ENCODE results near the gene STRIT1.
A peak's percentile ranks its signal among the peaks of the same experiment; 100 is the strongest.

Gene STRIT1

GRCh38 chr3:155293516-155293915 lies at the start of gene STRIT1:
Gene STRIT1, minus strand, starts transcription at chr3:155293683.
- DNase-seq, result no peak

DNA sequence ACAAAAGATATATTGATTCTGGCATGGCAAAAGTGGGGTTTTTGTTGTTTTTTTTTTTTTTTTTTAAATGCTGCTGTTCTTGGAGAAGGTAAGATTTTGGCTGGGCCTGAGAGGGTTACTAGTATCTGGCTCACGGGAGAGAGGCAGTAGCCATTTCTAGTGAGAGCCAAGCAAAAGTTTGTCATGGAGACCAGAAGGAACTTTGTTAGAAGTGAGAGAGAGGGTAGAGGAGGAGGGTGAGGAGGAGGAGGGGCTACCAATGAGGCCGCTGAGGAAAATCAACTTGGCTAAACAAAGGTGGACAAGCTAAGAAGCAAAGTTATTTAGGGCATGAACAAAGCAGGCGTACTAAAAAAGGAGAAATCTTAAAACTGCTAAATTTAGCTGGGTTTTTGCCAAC lies 48.9 kb upstream of the STRIT1 start:
- no peak for DNase-seq

DNA sequence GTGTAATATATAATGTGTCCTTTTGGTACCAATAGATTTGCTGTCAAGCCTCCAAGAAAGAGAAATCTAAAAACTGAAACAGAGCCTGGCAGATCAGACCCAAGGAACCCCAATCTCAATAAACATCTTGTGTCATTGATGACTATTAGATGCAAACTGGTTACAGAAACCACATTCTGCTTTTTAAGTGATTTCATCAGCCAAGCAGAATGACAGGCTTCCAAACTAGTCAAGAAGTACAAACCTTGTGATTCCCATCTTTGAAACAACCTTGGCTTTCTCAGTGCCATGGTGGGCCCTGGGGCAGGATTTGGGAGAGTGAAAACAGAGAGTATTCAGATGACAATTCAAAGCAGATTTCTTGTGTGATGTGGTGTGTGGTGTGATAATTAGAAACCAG lies 45.6 kb upstream of the STRIT1 start:
- no peak for DNase-seq

GRCh38 chr3:155335724-155336354 lies 42.4 kb upstream of the STRIT1 start:
- no peak for DNase-seq

DNA sequence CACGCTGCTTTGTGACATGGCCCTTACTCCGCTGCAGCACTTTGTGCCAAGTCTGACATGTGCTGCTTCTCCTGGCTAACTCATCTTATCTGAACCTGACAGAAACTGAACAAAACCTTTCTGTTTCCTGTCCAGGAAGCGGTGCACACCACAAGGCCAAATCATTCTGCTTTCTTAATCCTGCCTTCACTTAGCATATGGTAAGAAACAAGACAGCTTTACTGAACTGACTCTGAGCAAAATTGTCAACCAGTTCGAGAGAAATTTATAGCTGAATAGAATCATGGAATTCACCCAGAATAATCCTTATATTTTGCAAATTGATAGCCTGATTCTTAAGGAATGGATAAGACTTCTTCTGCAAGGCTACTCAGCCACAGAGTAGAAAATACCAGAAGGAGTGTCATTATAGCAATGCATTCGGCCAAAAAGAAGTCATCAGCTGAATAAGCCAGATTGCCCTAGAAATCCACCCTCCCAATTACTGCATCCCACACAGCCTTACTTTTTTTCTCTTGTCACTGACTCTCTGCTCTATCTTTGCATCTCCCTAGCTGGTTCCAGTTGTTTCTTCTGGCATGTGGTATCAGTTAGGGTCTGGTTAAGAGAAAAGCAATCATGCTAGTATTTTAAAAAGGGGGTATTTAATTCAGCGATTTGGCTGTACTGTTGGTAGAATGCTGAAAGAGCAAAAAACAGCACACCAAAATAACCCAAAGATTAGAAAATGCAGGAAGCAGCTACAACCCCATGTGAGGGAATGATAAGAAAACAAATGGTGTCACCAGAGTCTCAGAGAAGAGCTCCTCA lies 41.6 kb upstream of the STRIT1 start:
- DNase-seq, result peak; percentile 97

- no peak for DNase-seq
Measured at GRCh38 chr3:155334215-155334913, 40.9 kb upstream of the STRIT1 start.

- DNase-seq, result no peak
Measured at GRCh38 chr3:155332716-155333115, 39.2 kb upstream of the STRIT1 start.

DNA sequence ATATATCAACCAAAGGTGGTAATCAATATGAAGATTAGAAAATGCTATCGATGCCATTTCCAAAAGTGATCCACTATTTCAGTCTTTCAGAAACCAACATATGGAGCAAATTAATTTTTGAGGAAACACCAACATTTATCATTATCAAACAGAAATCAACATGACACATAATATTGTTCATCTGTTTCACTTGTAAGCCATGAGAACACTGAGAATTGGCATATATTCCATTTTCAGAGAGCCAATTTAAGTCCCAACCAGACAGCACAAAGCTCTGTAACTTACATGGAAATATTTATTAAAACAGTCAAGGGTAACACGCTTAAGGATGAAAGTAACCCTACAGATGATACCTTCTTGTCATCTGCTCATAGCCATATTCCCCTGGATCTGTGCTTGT lies 37.6 kb upstream of the STRIT1 start:
- DNase-seq, result no peak

GRCh38 chr3:155330370-155330769 lies 36.9 kb upstream of the STRIT1 start:
- no peak for DNase-seq

DNA sequence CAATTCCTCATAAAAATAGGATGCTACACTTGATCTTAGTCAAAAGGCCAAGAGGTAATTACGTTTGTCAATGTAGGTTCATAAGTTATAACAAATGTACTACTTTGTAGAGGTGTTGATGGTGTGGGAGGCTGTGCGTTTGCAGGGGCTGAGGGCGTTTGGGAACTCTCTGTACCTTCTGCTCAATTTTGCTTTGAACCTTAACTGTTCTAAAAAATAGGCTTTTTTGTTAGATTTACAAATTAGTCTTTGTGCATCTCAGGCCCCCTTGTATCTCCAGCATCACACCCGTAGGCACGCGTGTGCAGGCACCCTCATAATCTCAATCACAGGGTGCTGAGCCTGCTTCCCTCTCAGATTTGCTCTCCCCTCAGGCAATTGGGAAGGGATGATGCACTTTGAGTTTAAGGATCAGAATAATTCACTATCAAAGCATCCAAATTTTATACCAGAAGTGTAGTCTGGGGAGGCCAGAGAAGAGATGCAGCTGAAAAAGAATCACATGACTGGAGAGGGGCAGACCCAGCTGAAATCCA lies 36.1 kb upstream of the STRIT1 start:
- no peak for DNase-seq

DNA sequence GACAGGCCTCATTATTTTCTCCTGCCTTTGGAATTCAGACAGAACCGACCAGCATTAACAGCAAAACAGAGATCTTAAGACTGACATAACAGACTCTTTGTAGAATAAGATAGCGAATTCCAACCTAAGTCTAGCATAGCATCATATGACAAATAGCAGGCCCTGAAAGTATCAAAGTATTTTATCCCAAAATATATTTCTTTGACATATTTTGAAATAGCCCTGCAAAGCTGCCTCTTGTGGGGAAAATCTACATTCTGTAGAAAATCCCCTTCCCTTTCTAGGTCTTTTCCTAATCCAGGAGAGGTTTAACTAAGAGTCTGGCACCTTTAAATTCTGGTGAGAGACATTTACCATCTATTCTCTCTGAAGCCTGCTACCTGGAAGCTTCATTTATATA lies 34.4 kb upstream of the STRIT1 start:
- no peak for DNase-seq

DNA sequence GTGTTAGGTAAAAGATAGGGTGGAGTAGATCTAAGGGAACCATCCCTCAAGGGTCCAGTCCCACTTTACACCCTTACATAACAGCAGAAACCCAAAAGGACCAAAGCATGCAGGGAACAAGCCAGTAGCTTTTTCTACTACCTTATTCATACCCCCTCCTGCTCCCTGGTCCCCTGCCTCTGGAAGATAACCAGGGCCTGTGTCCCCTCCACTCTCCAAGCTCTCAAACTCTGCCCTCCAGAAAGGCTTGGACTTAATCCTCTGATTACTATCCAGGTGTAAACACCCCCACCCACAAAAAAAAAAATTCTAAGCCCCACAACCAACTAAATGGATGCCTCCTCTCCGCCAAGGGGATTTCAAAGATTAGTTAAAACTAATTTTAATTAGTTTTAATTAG lies 33.9 kb upstream of the STRIT1 start:
- DNase-seq, result no peak

DNA sequence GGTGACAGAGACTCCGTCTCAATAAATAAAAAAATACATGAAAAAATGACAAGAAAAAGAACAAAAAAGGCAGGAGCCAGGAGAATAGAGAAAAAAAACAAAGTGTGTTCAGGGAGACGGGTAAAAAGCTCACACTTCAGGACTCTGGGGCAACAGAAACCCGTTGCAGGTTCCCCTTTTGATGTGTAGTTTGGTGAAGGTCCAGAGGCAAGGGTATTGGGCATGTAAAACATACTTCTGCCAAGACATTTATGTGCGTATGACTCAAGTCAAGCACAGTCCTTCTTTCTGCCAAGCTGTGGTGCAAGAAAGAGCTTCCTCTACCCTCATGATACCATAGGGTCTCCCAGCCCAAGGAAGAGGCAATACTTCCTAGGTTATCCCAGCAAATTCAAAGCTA lies 33.4 kb upstream of the STRIT1 start:
- DNase-seq, result no peak

- no peak for DNase-seq
Measured at GRCh38 chr3:155326244-155326643, 32.8 kb upstream of the STRIT1 start.

GRCh38 chr3:155325263-155325835 lies 31.9 kb upstream of the STRIT1 start:
- DNase-seq, result no peak

DNA sequence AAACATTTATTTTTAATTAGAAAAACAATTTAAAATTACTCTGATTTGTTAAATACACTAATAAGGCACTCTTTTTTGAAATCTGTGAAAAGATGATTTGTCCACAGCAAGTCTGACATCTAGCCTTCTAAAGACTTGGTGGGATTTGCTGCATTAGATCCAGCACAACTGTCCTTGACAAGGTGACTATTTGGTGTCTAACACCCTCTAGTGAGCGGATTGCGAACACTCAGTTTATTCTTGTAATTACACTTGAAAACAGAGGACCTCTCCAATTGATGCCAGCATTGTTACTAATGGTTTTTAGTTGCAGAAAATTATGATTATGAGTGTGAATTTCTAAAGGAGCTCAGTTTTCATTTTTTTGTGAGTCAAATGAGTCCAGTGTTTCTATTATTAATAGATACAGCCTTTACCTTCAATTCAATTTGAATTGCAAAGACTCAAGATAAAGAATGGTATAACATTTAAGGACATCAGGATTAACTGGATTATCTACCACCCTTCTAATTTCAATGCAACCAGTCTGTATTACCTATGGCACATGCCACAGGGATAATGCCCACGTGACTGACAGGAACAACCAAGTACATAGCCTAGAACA lies 29.7 kb upstream of the STRIT1 start:
- peak; percentile 90 for DNase-seq

- DNase-seq, result no peak
Measured at GRCh38 chr3:155321418-155321817, 27.9 kb upstream of the STRIT1 start.

- DNase-seq, result no peak
Measured at GRCh38 chr3:155320934-155321333, 27.5 kb upstream of the STRIT1 start.

DNA sequence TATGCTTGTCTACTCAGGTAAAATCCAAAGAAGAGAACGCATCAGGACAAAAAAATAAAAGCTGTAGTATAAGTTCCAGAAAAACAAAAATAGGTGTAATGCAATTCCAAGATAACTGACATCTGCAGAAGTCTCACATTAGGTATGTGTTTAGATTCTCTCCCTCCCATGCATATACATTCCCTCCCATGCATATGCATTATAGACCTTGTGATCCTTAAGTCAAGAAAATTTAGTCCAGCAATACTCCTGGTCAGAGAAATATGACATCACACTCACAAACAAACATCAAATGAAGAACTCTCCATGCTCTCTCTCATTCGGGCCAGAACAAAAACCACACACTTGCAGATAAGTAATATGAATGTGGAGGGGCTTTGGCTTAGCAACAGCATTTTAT lies 25.3 kb upstream of the STRIT1 start:
- DNase-seq, result no peak

GRCh38 chr3:155317211-155317610 lies 23.7 kb upstream of the STRIT1 start:
- no peak for DNase-seq

GRCh38 chr3:155316426-155316825 lies 22.9 kb upstream of the STRIT1 start:
- no peak for DNase-seq

DNA sequence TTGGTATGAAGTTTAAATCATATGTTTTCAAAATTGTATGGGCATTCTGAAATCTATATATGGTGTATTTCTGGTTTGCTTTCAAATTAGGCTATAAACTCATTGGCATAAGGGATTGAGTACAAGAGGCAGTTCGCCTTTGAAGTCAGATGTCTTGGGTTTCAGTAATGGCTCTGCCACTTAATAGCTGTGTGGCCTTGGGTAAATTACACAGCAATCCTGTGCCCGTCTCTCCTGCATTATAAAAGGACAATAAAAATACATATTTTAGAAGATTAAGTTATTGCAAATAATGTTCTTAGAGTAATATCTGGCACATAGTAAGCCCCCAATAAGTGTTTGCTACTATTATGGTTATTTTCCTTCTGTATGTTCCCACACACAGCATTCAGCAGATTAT lies 20.4 kb upstream of the STRIT1 start:
- no peak for DNase-seq

- DNase-seq, result no peak
Measured at GRCh38 chr3:155313300-155313699, 19.8 kb upstream of the STRIT1 start.
